ENCODE measurements around the gene ADGRV1. TPM values are rescaled to one million over a fixed set of nuclear protein-coding genes. Genes with fewer than 3 reads are reported as not detected.
A peak's percentile ranks its signal among the peaks of the same experiment; 100 is the strongest.

The ADGRV1 gene
- total RNA-seq, 1 experiment from 2014 or later, result not detected

GRCh38 chr5:90700299-90700698 lies 141.7 kb downstream of the ADGRV1 start:
- DNase-seq (ENCODE audit: unreplicated experiment), result no peak
- intact Hi-C loops (cut with micrococcal nuclease), result loop anchor here (10.0 kb wide), 1 partner anchor 715 kb away; no protein-coding TSS in a partner anchor
- TF ChIP-seq CTCF (IDR thresholded peaks at IDR 0.05; ENCODE audit: unreplicated experiment), result no peak
- CTCF ChIA-PET, result no interaction called here
- Mint-ChIP-seq H3K4me3 (ENCODE audit: unreplicated experiment) (no peak overlapping the region), H3K9me3 (ENCODE audit: unreplicated experiment) (no peaks in the 10 kb centered on the region), H3K27me3 (ENCODE audit: insufficient read depth, unreplicated experiment) (peaks cover 90% of the 10 kb centered on the region), H3K36me3 (ENCODE audit: insufficient read depth, unreplicated experiment) (no peaks in the 10 kb centered on the region), H3K4me1 (ENCODE audit: insufficient read depth, unreplicated experiment) (no peaks in the 10 kb centered on the region), H3K27ac (ENCODE audit: low read depth, unreplicated experiment) (no peak overlapping the region)
- BruUV-seq (replicated peaks), result no TSS peak
- POLR2A ChIA-PET, result no interaction called here

GRCh38 chr5:90703932-90704331 lies 145.3 kb downstream of the ADGRV1 start:
- no peak for DNase-seq (ENCODE audit: unreplicated experiment)
- H3K4me1 Mint-ChIP-seq (ENCODE audit: insufficient read depth, unreplicated experiment), result no peaks in the 10 kb centered on the region
- H3K36me3 Mint-ChIP-seq (ENCODE audit: insufficient read depth, unreplicated experiment), result no peaks in the 10 kb centered on the region
- no peaks in the 10 kb centered on the region for H3K9me3 Mint-ChIP-seq (ENCODE audit: unreplicated experiment)
- no peak overlapping the region for H3K4me3 Mint-ChIP-seq (ENCODE audit: unreplicated experiment)
- intact Hi-C loops (cut with micrococcal nuclease), result loop anchor here (10.0 kb wide), 1 partner anchor 711 kb away; no protein-coding TSS in a partner anchor
- TF ChIP-seq CTCF (IDR thresholded peaks at IDR 0.05; ENCODE audit: unreplicated experiment), result no peak
- peaks cover 80% of the 10 kb centered on the region for H3K27me3 Mint-ChIP-seq (ENCODE audit: insufficient read depth, unreplicated experiment)
- H3K27ac Mint-ChIP-seq (ENCODE audit: low read depth, unreplicated experiment), result no peak overlapping the region
- ChIA-PET POLR2A (no interaction called here), CTCF (interaction anchor here (0.7 kb wide), 1 partner anchor 22 kb away, joined by 3 read pairs; no protein-coding TSS in a partner anchor)
- no TSS peak for BruUV-seq (replicated peaks)

- BruUV-seq (replicated peaks), result no TSS peak
- H3K27ac Mint-ChIP-seq (ENCODE audit: low read depth, unreplicated experiment), result no peak overlapping the region
- no peak for TF ChIP-seq CTCF (IDR thresholded peaks at IDR 0.05; ENCODE audit: unreplicated experiment)
- POLR2A ChIA-PET, result no interaction called here
- DNase-seq (ENCODE audit: unreplicated experiment), result no peak
- H3K4me1 Mint-ChIP-seq (ENCODE audit: insufficient read depth, unreplicated experiment), result no peaks in the 10 kb centered on the region
- no peak overlapping the region for H3K4me3 Mint-ChIP-seq (ENCODE audit: unreplicated experiment)
- intact Hi-C loops (cut with micrococcal nuclease), result loop anchor here (5.0 to 10.0 kb wide), 2 partner anchors 270 to 707 kb away; no protein-coding TSS in a partner anchor
- no peaks in the 10 kb centered on the region for H3K36me3 Mint-ChIP-seq (ENCODE audit: insufficient read depth, unreplicated experiment)
- H3K27me3 Mint-ChIP-seq (ENCODE audit: insufficient read depth, unreplicated experiment), result peaks cover 76% of the 10 kb centered on the region
- CTCF ChIA-PET, result interaction anchor here (0.6 to 0.9 kb wide), 6 partner anchors 10 to 1821 kb away, joined by 3 to 5 read pairs (median 4); no protein-coding TSS in a partner anchor
- no peaks in the 10 kb centered on the region for H3K9me3 Mint-ChIP-seq (ENCODE audit: unreplicated experiment)
Measured at GRCh38 chr5:90707698-90708097, 149.1 kb downstream of the ADGRV1 start.

- Mint-ChIP-seq H3K4me3 (ENCODE audit: unreplicated experiment) (no peak overlapping the region), H3K4me1 (ENCODE audit: insufficient read depth, unreplicated experiment) (no peaks in the 10 kb centered on the region), H3K9me3 (ENCODE audit: unreplicated experiment) (no peaks in the 10 kb centered on the region), H3K27me3 (ENCODE audit: insufficient read depth, unreplicated experiment) (peaks cover 81% of the 10 kb centered on the region), H3K36me3 (ENCODE audit: insufficient read depth, unreplicated experiment) (no peaks in the 10 kb centered on the region), H3K27ac (ENCODE audit: low read depth, unreplicated experiment) (no peak overlapping the region)
- no TSS peak for BruUV-seq (replicated peaks)
- peak; percentile 57 for DNase-seq (ENCODE audit: unreplicated experiment)
- ChIA-PET POLR2A (no interaction called here), CTCF (interaction anchor here (0.6 to 2.6 kb wide), 19 partner anchors 9 to 1986 kb away, joined by 3 to 40 read pairs (median 4); no protein-coding TSS in a partner anchor)
- peak; percentile 54 for TF ChIP-seq CTCF (IDR thresholded peaks at IDR 0.05; ENCODE audit: unreplicated experiment)
- intact Hi-C loops (cut with micrococcal nuclease), result loop anchor here (1.0 to 10.0 kb wide), 3 partner anchors 74 to 705 kb away; no protein-coding TSS in a partner anchor
Measured at GRCh38 chr5:90709323-90710155, 150.9 kb downstream of the ADGRV1 start.
